Measurements from ENCODE around the gene LTBP2. TPM values are rescaled to one million over a fixed set of nuclear protein-coding genes. Genes with fewer than 3 reads are reported as not detected.

LTBP2 gene
- total RNA-seq, 1 experiment from 2014 or later = 0.31 TPM

DNA sequence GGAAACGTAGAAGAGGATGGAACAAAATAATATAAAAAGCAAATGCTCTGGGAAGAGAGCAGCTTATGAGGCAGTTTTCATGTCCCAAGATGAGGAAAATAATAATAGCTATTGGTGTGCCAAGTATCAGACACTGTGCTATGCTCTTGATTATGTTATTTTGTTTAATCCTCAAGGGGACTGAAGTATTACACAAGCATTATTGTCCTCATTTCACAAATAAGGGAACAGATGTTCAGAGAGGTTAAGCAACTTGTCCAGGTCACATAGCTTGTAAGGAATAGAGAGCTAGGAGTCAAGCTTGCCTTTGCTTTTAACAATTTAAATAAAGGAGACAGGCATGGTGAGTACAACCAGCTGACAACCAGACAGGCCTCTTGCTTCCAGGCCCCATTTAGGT is 26.9 kb upstream of the LTBP2 start:
- no peak for DNase-seq (ENCODE audit: low spot score)

DNA sequence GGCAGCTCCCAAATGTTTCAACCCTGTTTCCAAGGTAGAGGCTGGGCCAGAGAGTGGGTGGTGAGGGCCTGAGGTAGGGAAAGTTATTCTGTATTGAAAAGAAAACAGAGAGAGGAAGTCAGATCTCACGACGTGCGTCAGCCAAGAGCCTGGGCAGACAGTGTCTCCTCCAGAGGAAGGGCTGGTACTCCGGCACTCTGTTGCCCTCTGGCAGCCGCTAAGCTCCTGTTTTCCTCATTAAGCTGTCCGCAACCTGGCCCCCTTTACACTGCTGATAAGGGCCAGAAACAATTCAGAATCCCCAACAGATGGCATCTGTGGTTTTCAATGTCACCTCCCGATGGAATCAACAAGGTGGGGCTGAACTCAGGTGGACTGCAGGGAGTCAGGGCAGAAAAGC is 26.0 kb upstream of the LTBP2 start:
- DNase-seq (ENCODE audit: low spot score) = no peak

DNA sequence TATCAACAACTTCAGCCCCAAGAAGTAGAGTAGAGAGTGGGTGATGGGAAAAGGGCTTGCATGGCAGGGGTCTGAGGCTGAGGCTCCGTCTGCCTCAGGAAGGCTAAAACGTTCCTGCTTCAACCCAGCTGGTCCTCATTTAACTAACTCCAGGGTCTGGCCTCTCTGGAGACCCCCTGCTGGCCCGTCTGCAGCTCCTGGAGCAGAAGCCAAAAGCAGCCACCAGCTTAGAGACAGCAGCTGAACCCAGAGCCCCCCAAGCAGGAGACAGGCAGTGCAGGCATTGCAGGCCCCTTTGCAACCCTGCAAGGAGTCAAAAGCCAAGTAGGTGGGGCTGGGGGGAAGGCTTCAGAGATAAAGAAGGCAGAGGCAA is 25.1 kb upstream of the LTBP2 start:
- DNase-seq (ENCODE audit: low spot score) = no peak

DNA sequence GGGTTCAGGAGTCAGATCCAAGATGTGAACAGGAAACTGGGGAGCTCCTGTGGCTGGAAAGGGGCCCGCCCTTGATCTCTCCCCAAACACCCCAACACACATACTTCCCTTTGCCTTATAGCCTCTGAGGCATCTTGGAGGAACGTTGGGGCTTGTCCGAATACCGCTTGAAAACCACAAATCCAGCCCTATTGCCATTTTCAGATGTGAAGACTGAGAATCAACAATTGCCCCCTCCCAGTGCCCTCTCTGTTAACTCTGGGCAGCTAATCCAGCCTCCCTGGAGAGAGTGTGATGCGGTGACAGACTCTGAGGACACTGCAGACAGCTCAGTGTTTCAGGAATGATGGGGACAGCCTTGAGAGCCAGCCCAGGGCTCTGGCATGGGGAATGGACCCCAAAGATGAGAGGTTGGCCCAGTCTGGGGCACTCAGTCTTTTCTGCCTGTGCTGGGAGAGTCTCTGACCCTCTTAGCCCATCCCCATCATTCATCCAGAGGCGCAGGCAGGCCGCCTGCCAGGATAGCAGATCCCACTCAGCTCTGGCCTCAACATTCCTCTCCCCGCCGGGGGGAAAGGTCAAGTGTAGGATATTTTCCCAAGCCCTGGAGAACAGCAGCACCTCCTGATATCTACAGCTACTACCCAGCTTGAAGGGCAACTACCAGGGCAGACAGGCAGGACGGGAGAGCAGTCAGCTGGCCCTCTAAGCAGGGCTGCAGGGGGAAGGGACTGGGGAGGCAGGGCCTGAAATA is 24.6 kb upstream of the LTBP2 start:
- no peak for DNase-seq (ENCODE audit: low spot score)

DNA sequence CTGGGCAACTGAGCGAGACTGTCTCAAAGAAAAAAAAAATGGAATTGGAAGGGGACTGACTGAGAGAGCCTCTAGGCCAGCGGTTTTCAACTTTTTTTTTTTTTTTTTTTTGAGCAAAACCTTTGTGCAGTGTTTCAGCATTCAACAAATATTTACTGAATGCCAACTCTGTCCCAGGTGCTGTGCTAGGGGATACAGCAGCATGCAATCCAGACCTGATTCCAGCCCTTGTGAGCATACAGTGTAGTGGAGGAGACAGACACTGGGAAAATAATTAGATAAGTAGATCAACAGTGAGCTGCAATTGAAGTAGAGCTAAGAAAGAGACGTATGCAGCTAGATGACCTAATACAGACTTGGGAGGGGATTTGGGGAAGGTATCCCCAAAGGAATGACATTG is 23.8 kb upstream of the LTBP2 start:
- no peak for DNase-seq (ENCODE audit: low spot score)

DNA sequence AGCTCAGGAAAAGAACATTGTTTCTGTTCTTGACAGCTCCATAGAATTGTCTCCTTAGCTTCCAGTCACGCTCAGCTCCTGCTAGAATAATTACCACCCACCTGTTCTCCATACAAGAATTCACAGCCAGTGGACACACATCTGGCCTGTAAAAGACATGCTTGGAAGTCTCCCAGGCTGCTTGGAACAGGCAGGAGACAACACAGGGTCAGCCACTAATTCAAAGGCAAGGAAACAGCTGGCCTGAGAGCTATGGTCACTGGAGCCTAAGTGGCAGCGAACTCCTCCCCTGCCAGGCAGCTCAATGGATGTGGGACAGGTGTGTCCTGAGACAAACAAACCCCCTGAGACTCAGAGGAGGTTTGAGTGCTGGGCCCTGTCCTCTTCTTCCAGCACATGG is 22.9 kb upstream of the LTBP2 start:
- DNase-seq (ENCODE audit: low spot score) = no peak

DNA sequence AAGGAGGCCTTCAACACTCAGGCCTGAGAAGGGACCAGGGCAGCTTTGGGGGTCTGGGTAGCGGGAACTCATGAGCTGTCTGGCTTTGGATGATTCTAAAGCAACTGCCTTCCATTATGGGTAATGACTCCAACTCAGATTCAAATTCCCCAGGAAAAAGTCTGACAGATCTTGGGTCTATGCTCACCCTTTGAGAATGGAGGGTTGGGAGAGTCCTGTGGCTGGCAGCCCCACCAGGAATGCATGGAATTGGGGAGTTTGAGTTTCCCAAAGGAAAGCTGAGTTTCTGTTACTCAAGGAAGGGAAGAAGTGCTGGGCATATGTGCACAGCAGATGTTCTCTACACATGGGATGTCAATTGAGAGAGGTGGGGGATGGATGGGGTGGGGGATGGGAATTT is 22.4 kb upstream of the LTBP2 start:
- no peak for DNase-seq (ENCODE audit: low spot score)

DNA sequence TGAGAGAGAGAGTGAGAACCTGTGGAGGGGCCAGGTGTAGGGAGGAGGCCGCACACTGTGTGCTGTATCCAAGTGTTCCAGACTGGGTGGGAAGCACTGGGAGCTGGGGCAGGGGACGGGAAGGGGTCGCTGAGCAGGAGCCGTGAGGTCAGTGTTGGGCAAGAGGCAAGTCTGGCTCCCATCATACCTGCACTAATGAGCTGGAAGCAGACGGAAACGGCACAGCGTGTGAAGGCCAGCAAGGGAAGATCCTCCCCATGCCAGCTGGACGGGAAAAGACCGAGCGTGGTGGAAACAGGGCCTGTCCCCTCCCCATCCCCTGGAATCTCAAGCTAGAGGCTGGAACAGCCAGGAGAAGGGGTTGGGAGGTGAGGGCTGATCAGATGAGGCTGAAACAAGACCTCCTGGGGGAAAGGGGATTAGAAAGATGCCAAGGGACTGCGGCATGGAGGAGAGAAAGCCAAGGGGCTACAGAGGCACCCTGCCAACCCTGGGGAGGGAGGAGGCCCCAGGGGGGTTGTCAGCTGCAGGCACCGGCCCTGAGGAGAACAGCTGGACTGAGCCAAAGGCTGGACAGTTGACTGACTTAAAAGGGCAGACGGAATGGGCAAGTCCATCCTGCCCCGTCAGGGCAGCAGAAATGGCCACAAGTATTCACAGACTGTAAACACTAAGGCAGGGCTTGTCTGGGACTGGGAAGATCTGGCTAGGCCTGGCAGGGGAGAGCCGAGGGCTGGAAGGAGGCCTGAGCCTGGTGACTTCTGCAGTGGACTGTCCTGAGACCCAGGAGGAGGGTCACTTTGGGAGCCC is 19.0 kb upstream of the LTBP2 start:
- no peak for DNase-seq (ENCODE audit: low spot score)

DNA sequence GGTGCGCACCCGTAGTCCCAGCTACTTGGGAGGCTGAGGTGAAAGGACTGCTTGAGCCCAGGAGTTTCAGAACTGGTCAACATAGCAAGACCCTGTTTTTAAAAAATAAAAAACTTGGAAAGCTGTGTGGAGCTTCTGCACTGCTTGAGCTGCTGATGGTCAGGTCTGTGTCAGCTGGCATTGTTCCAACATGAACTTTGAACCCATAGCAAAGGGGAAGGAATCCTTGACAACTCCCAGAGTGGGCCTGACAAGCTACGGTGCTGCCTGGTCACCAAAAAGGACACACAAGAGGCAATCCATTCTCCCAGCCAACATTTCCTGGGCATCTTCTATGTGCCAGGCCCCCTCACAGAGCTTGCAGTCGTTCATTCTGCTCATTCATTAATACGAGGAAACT is 16.4 kb upstream of the LTBP2 start:
- DNase-seq (ENCODE audit: low spot score) = no peak

DNA sequence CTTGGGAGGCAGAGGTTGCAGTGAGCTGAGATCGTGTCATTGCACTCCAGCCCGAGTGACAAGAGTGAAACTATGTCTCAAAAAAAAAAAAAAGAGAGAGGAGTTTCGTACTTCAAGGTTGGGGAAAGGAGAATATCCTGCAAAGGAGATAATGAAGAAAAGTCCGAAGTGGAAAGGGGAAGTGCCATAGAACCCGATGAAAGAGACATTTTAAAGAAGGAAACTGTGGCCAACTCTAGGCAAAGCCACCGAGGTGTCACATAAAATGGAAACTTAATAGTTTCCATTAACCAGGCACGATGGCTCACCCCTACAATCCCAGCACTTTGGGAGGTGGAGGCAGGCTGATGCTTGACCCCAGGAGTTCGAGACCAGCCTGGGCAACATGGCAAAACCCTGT is 15.0 kb upstream of the LTBP2 start:
- no peak for DNase-seq (ENCODE audit: low spot score)

DNA sequence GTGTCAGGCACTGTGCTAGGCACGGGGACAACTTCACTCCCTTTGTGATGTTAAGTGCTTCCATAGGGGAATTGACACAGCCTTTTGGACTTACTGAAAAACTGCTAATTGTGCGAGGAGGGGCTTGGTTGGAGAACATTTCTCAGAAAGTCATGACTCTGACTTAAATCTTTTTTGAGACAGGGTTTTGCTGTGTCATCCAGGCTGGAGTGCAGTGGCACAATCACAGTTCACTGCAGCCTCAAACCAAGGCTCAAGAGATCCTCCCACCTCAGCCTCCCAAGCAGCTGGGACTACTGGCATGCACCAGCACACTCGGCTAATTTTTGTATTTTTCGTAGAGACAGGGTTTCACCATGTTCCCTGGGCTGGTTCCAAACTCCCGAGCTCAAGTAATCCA is 10.2 kb upstream of the LTBP2 start:
- no peak for DNase-seq (ENCODE audit: low spot score)

DNA sequence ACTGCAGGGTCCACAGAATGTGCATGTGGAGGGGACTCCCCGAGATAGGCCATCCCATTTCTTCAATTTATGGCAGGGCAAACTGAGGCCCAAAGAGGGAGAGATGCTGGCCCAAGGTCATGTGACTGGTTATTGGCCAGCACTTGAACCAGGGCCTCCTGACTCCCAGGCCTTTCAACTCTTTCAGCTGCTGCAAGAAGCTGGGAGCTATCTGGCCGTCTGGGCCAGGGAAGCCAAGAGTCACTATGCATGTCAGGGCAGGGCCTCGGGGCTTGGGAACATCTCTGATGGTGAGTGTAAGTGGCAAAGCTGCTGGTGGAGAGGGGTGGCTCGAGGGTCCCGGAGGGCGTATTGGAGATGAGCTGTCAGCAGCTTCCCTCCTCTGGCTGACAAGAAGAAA is 9.5 kb upstream of the LTBP2 start:
- no peak for DNase-seq (ENCODE audit: low spot score)

DNA sequence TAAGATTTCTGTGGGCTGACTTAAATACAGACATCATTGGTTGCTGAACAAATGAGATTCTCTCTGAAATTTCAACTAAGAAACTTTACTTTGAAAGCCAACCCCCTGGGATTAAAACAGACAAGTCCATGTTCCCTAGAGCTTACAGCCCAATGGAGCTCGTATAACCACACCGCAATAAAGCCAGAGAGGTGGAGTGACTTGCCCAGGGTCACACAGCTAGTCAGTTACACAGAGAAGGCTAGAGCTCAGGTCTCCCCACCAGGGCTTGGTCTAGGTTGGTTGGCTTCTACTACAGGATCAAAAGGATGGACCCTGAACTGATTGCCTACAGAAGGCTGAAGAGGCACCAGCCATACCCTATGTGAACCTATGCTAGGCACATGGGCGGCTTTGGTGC is 8.9 kb upstream of the LTBP2 start:
- no peak for DNase-seq (ENCODE audit: low spot score)

DNA sequence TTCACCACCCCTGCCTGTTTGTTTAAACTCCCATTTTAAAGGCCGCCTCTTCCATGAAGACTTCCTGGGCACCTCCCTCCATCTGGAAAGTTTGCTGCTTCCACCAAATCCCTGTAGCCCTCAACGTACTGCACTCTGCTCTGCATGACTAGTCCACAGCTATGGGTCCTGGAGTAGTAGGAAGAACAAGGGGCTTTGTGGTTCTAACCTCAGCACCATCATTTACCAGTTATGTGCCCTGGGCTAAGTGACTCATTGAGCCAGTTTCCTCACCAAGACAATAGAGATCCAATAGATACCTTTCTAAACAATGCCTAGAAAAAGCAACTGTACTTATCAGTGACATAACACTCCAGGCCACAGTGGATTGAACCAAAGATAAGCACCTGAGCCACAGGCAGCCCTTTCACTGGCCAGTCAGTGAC is 8.5 kb upstream of the LTBP2 start:
- DNase-seq (ENCODE audit: low spot score) = peak; percentile 15

DNA sequence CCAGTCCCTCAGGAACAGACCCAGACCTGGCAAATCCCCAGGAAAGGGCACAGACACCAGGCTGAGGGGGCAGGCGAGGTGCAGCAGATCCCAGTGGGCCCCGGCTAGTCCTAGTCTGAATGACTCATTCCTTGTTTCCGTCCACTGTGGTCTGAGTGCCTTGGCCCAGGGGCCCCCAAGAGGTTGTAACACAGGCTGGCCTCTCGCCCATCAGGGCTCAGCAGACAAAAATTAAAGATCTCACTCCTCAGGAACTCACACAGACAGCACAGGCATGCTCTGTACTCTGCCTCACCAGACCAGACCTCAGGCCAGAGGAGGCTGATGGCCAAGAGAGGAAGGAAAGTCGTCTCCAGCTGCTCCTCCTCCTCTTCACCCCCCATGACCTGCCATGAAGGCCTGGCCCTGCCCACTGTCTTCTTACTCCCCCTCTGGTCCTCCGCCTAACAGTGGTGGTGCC is 7.7 kb upstream of the LTBP2 start:
- peak; percentile 8 for DNase-seq (ENCODE audit: low spot score)

DNA sequence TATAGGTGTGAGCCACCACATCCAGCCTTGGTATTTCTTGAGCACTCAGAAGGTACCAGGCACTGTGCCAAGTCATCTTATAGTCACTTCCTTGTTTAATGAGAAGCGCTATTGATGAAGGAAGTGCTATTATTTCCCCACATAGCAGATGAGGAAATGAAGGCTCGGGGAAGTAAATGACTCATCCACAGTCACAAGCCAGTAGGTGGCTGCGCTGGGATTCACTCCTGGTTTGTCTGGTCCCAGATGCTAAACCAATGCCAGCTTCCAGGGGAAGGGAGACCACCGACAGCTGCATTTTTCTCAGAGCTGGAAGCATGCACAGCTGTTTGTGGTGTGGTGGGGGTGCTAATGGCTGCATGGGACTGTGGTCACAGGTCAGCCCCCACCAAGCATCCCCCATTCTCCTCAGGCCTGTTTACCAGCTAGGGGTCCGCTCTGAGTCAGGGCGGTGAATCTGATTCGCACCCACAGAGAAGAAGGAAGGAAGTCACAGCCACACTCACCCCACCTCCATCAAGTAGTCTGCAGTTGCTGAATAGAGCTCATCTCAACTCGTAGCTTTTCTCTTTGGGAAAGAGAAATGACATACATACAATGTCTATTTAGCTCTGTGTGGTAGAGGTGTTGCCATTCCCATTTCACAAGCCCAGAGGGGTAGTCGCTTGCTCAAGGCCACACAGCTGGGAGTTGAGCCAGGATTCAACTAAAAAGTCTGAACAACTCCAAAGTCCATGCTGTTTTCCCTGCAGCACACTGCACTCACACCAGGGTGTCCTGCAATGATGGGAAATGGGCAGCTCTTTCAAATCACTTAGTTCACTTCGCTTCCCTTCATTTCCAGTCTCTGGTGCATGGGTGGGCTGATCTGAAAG is 6.3 kb upstream of the LTBP2 start:
- peak; percentile 88 for DNase-seq (ENCODE audit: low spot score)

DNA sequence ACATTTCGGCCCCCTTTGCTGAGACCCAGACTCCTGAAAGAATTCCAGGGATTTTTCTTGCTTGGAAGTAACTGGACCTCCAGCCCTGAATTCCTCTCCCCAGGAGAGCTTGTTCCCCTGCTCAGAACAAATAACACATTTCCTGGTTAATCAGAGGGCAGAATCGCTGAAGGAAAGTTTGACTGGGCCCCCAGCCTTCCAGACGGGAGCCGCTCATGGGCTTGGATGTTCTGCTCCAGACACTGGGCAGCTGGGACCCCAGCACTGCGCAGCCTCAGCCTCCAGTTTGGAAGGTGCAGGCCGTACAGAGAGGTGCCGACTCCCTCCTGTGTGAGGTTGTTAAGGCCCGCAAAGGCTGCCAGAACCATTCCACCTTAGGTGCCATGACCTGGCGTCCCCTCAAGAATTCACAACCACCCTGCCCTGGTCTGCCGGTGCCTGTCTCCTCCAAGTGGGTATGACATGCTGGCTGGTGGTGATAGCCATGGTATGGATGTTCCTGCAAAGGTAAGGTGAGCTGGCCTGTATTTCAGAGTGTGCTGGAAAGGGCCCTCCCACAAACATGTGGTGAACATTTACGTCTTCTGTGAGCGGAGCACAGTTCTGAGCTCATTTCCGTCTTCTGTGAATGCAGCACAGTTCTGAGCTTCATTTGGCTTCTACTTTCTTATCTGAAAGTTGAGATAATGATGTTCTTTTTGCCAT is 5.1 kb upstream of the LTBP2 start:
- DNase-seq (ENCODE audit: low spot score) = no peak

DNA sequence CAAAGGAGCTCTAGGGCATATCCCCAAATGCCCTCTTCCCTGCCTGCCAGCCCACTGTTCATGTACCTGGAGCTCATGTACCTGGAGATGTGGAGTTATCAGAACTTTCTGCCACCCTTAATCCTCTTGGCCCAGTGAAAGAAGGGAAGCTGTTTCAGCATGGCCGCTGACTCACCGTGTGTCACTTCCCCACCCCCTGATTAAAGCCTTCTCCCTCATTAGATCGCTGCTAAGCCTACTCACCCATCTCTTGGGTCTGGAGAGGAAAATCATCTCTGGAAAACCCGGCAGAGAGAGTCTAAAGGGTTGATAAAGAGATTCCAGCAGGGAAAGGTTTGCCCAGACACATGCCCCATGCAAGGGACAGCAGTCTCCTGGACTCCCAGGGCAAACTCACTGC is 4.5 kb upstream of the LTBP2 start:
- peak; percentile 45 for DNase-seq (ENCODE audit: low spot score)

DNA sequence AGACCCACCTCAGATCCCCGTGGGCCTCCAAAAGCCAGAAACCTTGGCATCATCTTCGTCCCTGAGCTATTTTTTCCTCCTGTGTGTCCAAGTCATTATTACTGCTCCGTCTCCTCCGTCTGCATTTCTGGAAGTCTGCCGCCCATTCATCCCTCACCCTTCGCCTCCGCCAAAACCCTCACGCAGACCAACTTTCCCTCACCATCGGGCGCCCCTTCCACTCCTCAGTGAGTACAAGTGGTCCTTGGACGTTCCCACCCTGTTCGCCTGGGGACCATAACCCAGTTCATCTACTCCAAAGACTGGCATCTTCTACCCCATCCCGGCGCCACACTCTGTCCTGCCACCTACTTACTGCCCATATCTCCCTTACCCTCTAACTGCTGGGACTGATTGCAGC is 3.7 kb upstream of the LTBP2 start:
- DNase-seq (ENCODE audit: low spot score) = no peak

DNA sequence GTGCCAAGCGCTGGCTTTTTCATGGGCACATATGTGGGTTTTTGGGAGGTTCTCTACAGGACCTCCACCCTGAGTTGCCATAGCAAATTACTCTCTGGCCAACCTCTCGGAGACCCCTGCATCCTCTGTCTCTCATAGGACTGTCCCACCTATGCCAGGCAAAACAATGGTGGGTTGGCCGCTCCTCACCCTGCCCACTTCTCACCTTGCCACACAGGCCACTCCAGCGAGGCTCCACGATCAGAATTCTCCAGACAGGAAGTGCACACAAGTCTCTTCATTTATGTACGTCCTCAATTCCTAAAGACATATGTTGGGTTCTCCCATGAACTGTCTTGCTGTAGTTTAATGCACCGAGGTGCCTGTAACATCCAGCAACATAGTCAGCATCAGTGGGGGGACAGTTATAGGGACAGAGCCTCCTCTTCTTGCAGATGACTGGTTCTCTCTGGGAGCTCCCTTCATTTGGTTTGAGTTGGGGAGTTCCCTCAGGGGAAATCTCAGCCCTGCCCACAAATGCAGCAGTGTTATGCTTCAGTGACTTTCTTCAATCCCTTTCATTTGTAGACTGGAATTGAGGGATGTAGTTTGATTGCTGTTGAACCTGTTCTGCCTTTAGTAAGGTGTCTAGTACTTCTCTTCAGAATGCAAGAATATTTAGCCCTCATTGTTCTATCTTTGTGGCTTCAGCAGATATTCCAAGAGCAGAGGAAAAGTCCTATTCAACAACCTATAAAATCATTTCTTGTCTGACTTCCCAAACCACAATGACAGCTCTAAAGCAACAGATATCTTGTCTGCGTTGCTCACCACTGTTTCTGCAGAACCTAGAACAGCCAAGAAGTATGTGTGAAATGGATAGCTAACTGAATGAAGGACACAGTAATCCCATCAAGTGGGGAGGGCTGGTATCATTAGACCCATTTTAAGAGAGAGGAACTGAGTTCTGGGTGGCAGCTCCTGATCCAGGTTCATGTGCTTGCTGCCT is 2.8 kb upstream of the LTBP2 start:
- no peak for DNase-seq (ENCODE audit: low spot score)
